PC-9 (cell line): ENCODE results near the gene CNGB1.

ENCODE experiments used
- CTCF ChIP-seq: fragments of 200-600 bp; sonication (generic); conservative IDR thresholded peaks from 2 replicates; pipeline ENCODE4 v1.6.1; 2017; ENCODE audit warnings: mixed run types, antibody characterized with exemption, mild to moderate bottlenecking, moderate library complexity
- EZH2 ChIP-seq: fragments of 200-600 bp; sonication (generic); IDR thresholded peaks from 2 replicates; pipeline ENCODE4 v1.8.0; 2017; ENCODE audit warnings: antibody characterized with exemption, low read depth

GRCh38 chr16:57844416-57845030 lies 126.4 kb downstream of the CNGB1 start:
- no peak for TF ChIP-seq CTCF
- TF ChIP-seq EZH2: no peak
